Tibial nerve (tissue), 4 donors: ENCODE measurements around the gene PCBP3. TPM values are rescaled to one million over a fixed set of nuclear protein-coding genes. Genes with fewer than 3 reads are reported as not detected.

Source experiments
- DNase-seq, 2 donors: peaks; one replicate each; pipeline ENCODE4 v3.0.0-alpha.2; 2019; ENCODE audit warnings: low spot score in 2 of 2
- H3K27ac ChIP-seq, 4 donors: fragments of 200-600 bp; sonication (generic) in 3 of 4; one replicate each; pipeline ENCODE4 v1.5.1; 2017 to 2019; ENCODE audit warnings: mild to moderate bottlenecking in 1 of 4
- H3K27me3 ChIP-seq, 2 donors: fragments of 200-600 bp; sonication (generic) in 1 of 2; one replicate each; pipeline versions ENCODE4 v1.5.1 to v1.6.0; 2017 to 2019
- H3K36me3 ChIP-seq, 3 donors: fragments of 200-600 bp; sonication (generic); one replicate each; pipeline ENCODE4 v1.5.1; 2018 to 2019
- H3K4me1 ChIP-seq, 4 donors: fragments of 200-600 bp; sonication (generic) in 3 of 4; one replicate each; pipeline ENCODE4 v1.5.1; 2017 to 2019
- H3K4me3 ChIP-seq, 4 donors: fragments of 200-600 bp; sonication (generic) in 3 of 4; one replicate each; pipeline ENCODE4 v1.5.1; 2017 to 2019; ENCODE audit warnings: mild to moderate bottlenecking in 1 of 4, moderate library complexity in 1 of 4
- H3K9me3 ChIP-seq, 4 donors: fragments of 200-600 bp; sonication (generic) in 3 of 4; one replicate each; pipeline ENCODE4 v1.5.1; 2017 to 2019
- EP300 ChIP-seq, 2 donors: sonication (generic); formaldehyde crosslinking; IDR thresholded peaks; one replicate each; pipeline ENCODE4 v1.6.1; 2017; ENCODE audit warnings: antibody characterized with exemption in 2 of 2, mild to moderate bottlenecking in 1 of 2
- POLR2A ChIP-seq, 2 donors: fragments of 450-650 bp; IDR thresholded peaks; one replicate each; pipeline ENCODE4 v1.6.1; 2017; ENCODE audit warnings: antibody characterized with exemption in 2 of 2, mild to moderate bottlenecking in 2 of 2, moderate library complexity in 2 of 2
- WGBS, 2 donors: methylation state at CpG; one replicate each; pipeline ENCODE4 v1.1.5; 2018; 5-methylcytosine and 5-hydroxymethylcytosine counted together
- total RNA-seq, 4 donors: library from RNA; depleted of rRNA; stranded (reverse); fragments of >200 nt; gene quantifications; one replicate each; pipeline ENCODE4 v1.1.0, GENCODE V29; 2016
- TF ChIP-seq, protein P1 (sequence below), 5 experiments: fragments of 200-600 bp in 3 of 5; fragments of 450-650 bp in 2 of 5; sonication (generic) in 3 of 5; IDR thresholded peaks; one replicate each; pipeline ENCODE4 v1.5.1; 2016 to 2019; ENCODE audit warnings: antibody characterized with exemption in 5 of 5, mild to moderate bottlenecking in 3 of 5, moderate library complexity in 2 of 5

The PCBP3 gene
- total RNA-seq, 4 donors from 2014 or later: 4.2 to 13.4 (median 9.6) TPM

DNA sequence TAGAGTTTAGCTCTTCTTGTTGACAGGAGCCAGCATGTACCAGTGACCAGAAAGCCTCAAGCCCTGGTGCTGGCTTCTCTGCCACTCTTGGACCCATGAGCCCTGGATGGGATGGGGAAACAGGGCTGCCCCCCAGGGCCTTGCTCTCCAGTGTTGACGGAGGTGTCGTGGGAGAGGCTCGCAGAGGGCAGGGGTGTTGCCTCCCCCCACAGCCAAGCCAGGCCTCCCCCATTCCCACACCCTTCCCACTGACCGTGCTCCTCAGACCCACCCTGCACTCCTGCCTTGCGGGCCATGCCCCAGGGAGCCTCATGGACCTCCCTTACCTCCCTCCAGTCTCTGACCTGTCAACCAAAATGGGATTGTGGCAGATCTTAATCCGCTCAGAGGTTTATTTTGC is 214.2 kb downstream of the PCBP3 start:
- WGBS, 2 donors: 73 to 79% methylated on average over 6 of the region's 6 CpGs
- DNase-seq: no peak
- no peak overlapping the region for H3K27ac ChIP-seq
- no peaks in the 10 kb centered on the region for H3K27me3 ChIP-seq
- H3K36me3 ChIP-seq: peaks cover 0 to 7% (median 0%) of the 10 kb centered on the region in 3 donors
- TF ChIP-seq POLR2A (IDR thresholded peaks at IDR 0.05) (no peak), EP300 (IDR thresholded peaks at IDR 0.05) (no peak)
- TF ChIP-seq, protein P1, sequence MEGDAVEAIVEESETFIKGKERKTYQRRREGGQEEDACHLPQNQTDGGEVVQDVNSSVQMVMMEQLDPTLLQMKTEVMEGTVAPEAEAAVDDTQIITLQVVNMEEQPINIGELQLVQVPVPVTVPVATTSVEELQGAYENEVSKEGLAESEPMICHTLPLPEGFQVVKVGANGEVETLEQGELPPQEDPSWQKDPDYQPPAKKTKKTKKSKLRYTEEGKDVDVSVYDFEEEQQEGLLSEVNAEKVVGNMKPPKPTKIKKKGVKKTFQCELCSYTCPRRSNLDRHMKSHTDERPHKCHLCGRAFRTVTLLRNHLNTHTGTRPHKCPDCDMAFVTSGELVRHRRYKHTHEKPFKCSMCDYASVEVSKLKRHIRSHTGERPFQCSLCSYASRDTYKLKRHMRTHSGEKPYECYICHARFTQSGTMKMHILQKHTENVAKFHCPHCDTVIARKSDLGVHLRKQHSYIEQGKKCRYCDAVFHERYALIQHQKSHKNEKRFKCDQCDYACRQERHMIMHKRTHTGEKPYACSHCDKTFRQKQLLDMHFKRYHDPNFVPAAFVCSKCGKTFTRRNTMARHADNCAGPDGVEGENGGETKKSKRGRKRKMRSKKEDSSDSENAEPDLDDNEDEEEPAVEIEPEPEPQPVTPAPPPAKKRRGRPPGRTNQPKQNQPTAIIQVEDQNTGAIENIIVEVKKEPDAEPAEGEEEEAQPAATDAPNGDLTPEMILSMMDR (IDR thresholded peaks at IDR 0.05): no peak
- H3K4me1 ChIP-seq: no peaks in the 10 kb centered on the region
- no peaks in the 10 kb centered on the region for H3K9me3 ChIP-seq
- no peak overlapping the region for H3K4me3 ChIP-seq

DNA sequence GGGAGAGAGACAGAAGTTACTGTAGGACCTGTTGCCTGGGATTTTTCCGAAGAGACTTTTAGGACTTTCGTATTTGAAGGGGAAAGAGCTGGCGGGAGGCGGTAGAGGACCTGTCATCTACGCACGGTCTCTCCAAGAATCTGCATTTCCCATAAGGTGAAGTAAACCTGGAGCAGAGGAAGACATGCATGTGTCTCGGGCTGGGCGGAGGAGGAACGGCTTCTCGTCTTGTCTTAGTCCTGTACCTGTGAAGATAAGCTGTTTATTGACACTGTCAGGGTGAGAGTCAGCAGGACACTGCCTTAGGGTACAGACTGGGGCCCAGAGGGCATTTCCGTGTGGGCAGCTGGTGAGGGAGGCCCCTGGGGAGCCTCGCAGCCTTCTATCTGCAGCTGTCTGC is 214.7 kb downstream of the PCBP3 start:
- no peak for TF ChIP-seq POLR2A (IDR thresholded peaks at IDR 0.05)
- TF ChIP-seq, protein P1 (IDR thresholded peaks at IDR 0.05): no peak
- TF ChIP-seq EP300 (IDR thresholded peaks at IDR 0.05): no peak
- Histone ChIP-seq H3K4me3 (no peak overlapping the region), H3K27ac (no peak overlapping the region), H3K9me3 (no peaks in the 10 kb centered on the region), H3K36me3 (peaks cover 0 to 7% (median 0%) of the 10 kb centered on the region in 3 donors), H3K4me1 (no peaks in the 10 kb centered on the region), H3K27me3 (no peaks in the 10 kb centered on the region)
- no peak for DNase-seq
- 94 to 97% methylated on average over 12 of the region's 12 CpGs for WGBS, 2 donors

DNA sequence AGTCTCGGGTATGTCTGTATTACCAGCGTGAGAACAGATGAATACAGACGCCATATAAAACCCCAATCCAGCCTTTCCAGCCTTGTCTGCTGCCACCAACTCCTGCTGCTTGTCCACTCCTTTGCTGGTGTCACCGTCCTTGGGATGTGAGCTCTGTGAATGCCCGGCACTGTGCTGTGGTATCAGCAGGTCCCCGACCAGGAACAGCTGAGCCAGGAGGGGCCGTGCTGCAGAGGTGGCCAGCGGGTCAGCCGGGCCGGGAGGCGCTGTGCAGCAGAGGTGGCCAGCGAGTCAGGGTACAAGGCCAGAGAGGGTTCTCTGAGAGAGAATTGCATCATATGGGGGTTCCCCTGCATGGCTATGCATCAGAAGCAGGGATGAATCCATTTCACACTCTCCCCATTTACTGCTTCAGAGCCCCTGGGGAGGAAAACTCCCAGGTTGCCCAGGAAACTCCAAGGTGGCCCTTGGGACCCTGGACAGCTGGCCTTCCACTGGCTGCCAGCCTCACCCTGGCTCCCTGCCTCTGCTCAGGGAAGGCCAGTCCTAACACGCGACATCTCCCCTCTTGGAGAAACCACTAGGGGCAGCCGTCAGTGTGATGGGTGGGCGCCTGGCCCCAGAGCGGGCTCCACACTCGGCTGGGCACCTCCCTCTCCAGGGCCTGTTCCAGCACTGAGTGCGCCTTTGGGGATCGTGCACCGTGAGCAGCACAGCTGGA is 215.7 kb downstream of the PCBP3 start:
- H3K27me3 ChIP-seq: no peaks in the 10 kb centered on the region
- no peaks in the 10 kb centered on the region for H3K9me3 ChIP-seq
- H3K4me3 ChIP-seq: no peak overlapping the region
- H3K27ac ChIP-seq: no peak overlapping the region
- no peaks in the 10 kb centered on the region for H3K4me1 ChIP-seq
- peaks cover 0 to 7% (median 0%) of the 10 kb centered on the region in 3 donors for H3K36me3 ChIP-seq
- WGBS, 2 donors: 84 to 90% methylated on average over 16 to 20 of the region's 21 CpGs
- DNase-seq: no peak
- no peak for TF ChIP-seq POLR2A (IDR thresholded peaks at IDR 0.05)
- TF ChIP-seq, protein P1 (IDR thresholded peaks at IDR 0.05): no peak
- no peak for TF ChIP-seq EP300 (IDR thresholded peaks at IDR 0.05)

DNA sequence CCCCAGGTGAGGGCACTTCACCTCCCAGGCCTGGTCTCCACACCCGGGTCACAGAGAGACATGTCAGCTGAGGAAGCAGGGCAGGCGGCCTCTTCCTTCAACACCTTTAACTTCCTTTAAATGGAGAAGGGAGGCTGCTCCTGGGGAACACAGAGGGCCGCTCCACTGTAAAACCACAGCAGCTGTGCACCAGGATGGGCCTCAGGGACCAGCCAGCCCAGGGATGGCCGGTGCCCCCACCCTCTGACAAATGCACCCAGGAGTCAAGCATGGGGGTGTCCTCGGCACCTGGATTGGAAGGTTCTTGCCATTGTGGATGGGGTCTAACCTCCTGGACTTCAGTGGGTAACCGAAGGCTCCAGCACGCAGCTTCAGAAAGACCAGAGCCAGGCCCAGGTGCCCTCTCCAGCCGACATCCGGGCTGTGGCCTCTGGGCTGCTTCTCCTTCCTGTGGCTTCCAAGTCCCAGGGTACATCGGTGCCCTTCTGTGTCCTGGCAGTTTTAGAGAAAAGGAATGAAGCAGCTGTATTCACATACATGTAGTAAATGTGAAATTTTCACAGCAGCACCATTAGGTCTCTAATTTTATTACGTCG is 216.3 kb downstream of the PCBP3 start:
- no peaks in the 10 kb centered on the region for H3K9me3 ChIP-seq
- WGBS, 2 donors: 86 to 90% methylated on average over 7 to 12 of the region's 12 CpGs
- H3K4me3 ChIP-seq: no peak overlapping the region
- TF ChIP-seq, protein P1 (IDR thresholded peaks at IDR 0.05): no peak
- TF ChIP-seq POLR2A (IDR thresholded peaks at IDR 0.05) (no peak), EP300 (IDR thresholded peaks at IDR 0.05) (no peak)
- peaks cover 0 to 5% (median 0%) of the 10 kb centered on the region in 3 donors for H3K36me3 ChIP-seq
- no peak for DNase-seq
- no peaks in the 10 kb centered on the region for H3K27me3 ChIP-seq
- H3K4me1 ChIP-seq: no peaks in the 10 kb centered on the region
- no peak overlapping the region for H3K27ac ChIP-seq

DNA sequence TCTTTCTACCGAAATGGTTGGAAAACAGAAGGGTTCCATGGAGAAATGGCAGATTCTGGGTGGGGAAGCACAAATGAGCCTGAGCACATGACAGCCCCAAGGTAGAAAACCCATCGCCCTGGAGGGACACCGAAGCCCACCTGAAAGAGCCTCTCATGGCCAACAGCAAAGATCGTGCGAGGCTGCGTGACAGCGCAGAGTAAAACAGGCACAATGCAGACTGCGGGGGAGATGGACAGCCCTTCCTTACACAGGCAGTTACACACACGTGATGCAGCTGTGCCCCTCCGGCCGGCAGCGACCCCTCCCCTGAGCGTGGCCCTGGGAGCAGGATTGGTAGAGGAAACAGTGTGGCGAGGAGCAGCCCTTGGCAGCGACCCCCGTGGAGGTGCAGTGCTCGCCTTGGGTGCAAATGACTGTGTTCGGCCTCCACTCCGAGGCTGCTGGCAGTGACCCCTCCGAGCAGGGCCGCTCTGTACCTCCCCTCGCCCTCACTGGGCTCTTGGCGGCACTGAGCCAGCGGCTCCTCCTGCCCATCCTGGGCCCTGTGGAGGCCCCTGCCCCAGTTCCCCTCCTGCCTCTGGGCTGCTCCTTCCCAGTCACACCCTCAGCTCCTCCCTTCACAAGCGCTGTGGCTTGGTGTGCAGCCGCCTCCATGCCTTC is 217.1 kb downstream of the PCBP3 start:
- WGBS, 2 donors: 92 to 94% methylated on average over 23 to 26 of the region's 26 CpGs
- Histone ChIP-seq H3K4me1 (no peaks in the 10 kb centered on the region), H3K9me3 (no peaks in the 10 kb centered on the region), H3K27ac (no peak overlapping the region), H3K36me3 (no peaks in the 10 kb centered on the region), H3K27me3 (no peaks in the 10 kb centered on the region), H3K4me3 (no peak overlapping the region)
- DNase-seq: no peak
- TF ChIP-seq POLR2A (IDR thresholded peaks at IDR 0.05): no peak
- TF ChIP-seq EP300 (IDR thresholded peaks at IDR 0.05): no peak
- TF ChIP-seq, protein P1 (IDR thresholded peaks at IDR 0.05): no peak
